Amniotic stem cell (primary cell): ENCODE results near the gene LGALS9.
"Not testable (repeated sequence)": the region's sequence is repeated elsewhere in the genome, so short reads cannot be mapped to it uniquely, and the experiment has no call there.

Experiments
- DNase-seq: peaks from one replicate; lab custom pipeline; 2025; lab: John Stamatoyannopoulos, UW

LGALS9 gene

DNA sequence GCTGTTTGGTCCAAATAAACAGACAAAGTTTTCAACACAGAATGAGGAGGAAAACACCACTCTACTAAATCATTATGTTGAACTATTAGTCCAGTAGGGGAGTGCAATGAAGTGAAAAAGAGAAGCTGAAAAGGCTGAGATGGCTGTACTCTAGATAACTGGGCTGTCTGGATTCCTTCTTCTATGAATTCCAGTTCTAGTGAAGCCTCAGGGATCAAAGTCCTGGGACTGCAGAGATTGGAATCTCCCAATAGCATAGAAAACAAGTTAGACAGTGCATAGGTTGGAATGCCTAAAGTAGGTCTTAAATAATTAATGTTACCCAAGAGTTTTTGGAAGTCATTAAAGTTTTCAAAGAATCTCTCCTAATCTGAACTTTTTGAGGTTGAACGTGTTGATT, 59.9 kb downstream of the LGALS9 start:
- no peak for DNase-seq

GRCh38 chr17:27695254-27695814, 64.3 kb downstream of the LGALS9 start:
- DNase-seq: not testable (repeated sequence)
